HEK293 (cell line): Measurements from ENCODE around the gene DERL2.

Experiments used
- CTCF ChIA-PET: fragments of 350-600 bp; formaldehyde crosslinking; extraction: SDS; loops from one replicate; lab custom pipeline; 2021; ENCODE audit warnings: antibody characterized with exemption; lab: Yijun Ruan, JAX
- POLR2A ChIA-PET: fragments of 300-600 bp; formaldehyde crosslinking; extraction: SDS; loops from one replicate; lab custom pipeline; 2020; ENCODE audit warnings: antibody characterized with exemption, inconsistent platforms; lab: Yijun Ruan, JAX
- H3K27ac ChIP-seq: fragments of 200-500 bp; sonication (Bioruptor generic); 2 replicates; pipeline ENCODE4 v1.5.1; 2014; ENCODE audit warnings: low read depth, low read length, control low read depth, inconsistent platforms; ENCODE audit errors: extremely low read depth
- H3K36me3 ChIP-seq, 2 experiments: fragments of 200-500 bp in 1 of 2; sonication (Bioruptor generic) in 1 of 2; 1 replicate in 1 of 2; 2 replicates in 1 of 2; pipeline ENCODE4 v1.5.1; 2014 to 2017; ENCODE audit warnings: inconsistent platforms in 2 of 2, low read length in 2 of 2; ENCODE audit not compliant: control insufficient read depth in 2 of 2, insufficient read depth in 1 of 2
- H3K4me1 ChIP-seq: fragments of 200-500 bp; sonication (Bioruptor generic); 2 replicates; pipeline ENCODE4 v1.5.1; 2014; ENCODE audit warnings: mild to moderate bottlenecking, low read length, inconsistent platforms; ENCODE audit not compliant: control insufficient read depth, insufficient read depth
- H3K4me3 ChIP-seq: 2 replicates; pipeline ENCODE4 v1.5.1; 2011; ENCODE audit warnings: low read depth, mild to moderate bottlenecking, control low read depth, low read length, moderate library complexity
- H3K9me3 ChIP-seq: fragments of 200-500 bp; sonication (Bioruptor generic); 2 replicates; pipeline ENCODE4 v1.5.1; 2014; ENCODE audit warnings: low read depth, low read length, inconsistent platforms; ENCODE audit not compliant: control insufficient read depth, insufficient read depth
- BCL6B ChIP-seq: fragments of 450-650 bp; formaldehyde crosslinking; IDR thresholded peaks from 2 replicates; pipeline ENCODE4 v1.5.1; 2017; ENCODE audit warnings: missing biosample characterization, missing genetic modification characterization
- GFI1B ChIP-seq: fragments of 450-650 bp; formaldehyde crosslinking; IDR thresholded peaks from 2 replicates; pipeline ENCODE4 v1.5.1; 2016; ENCODE audit warnings: missing biosample characterization, missing genetic modification characterization
- KLF8 ChIP-seq: fragments of 450-650 bp; formaldehyde crosslinking; IDR thresholded peaks from 2 replicates; pipeline ENCODE4 v1.5.1; 2016; ENCODE audit warnings: missing biosample characterization, missing genetic modification characterization
- PATZ1 ChIP-seq: fragments of 450-650 bp; formaldehyde crosslinking; IDR thresholded peaks from 2 replicates; pipeline ENCODE4 v1.5.1; 2016; ENCODE audit warnings: missing biosample characterization, missing genetic modification characterization
- PRDM1 ChIP-seq: fragments of 450-650 bp; formaldehyde crosslinking; IDR thresholded peaks from 2 replicates; pipeline ENCODE4; 2016; ENCODE audit warnings: missing biosample characterization, missing genetic modification characterization
- ZBTB6 ChIP-seq: fragments of 450-650 bp; formaldehyde crosslinking; IDR thresholded peaks from 2 replicates; pipeline ENCODE4 v1.5.1; 2017; ENCODE audit warnings: missing biosample characterization, missing genetic modification characterization
- ZNF138 ChIP-seq: fragments of 450-650 bp; formaldehyde crosslinking; IDR thresholded peaks from 2 replicates; pipeline ENCODE4 v1.5.1; 2016; ENCODE audit warnings: missing biosample characterization, missing genetic modification characterization, borderline replicate concordance
- ZNF223 ChIP-seq: fragments of 450-650 bp; formaldehyde crosslinking; IDR thresholded peaks from 2 replicates; pipeline ENCODE4 v1.5.1; 2016; ENCODE audit warnings: missing biosample characterization, missing genetic modification characterization
- ZNF23 ChIP-seq: fragments of 450-650 bp; formaldehyde crosslinking; IDR thresholded peaks from 2 replicates; pipeline ENCODE4 v1.5.1; 2016; ENCODE audit warnings: missing biosample characterization, missing genetic modification characterization, borderline replicate concordance
- ZNF26 ChIP-seq: fragments of 450-650 bp; formaldehyde crosslinking; IDR thresholded peaks from 2 replicates; pipeline ENCODE4 v1.5.1; 2016; ENCODE audit warnings: missing biosample characterization, missing genetic modification characterization
- ZNF280D ChIP-seq: fragments of 450-650 bp; formaldehyde crosslinking; IDR thresholded peaks from 2 replicates; pipeline ENCODE4 v1.5.1; 2016; ENCODE audit warnings: missing biosample characterization, missing genetic modification characterization
- ZNF302 ChIP-seq: fragments of 450-650 bp; formaldehyde crosslinking; IDR thresholded peaks from 2 replicates; pipeline ENCODE4 v1.5.1; 2016; ENCODE audit warnings: missing biosample characterization, missing genetic modification characterization, low read depth
- ZNF423 ChIP-seq: fragments of 450-650 bp; formaldehyde crosslinking; IDR thresholded peaks from 2 replicates; pipeline ENCODE4 v1.5.1; 2016; ENCODE audit warnings: missing biosample characterization, missing genetic modification characterization
- ZNF518A ChIP-seq: fragments of 450-650 bp; formaldehyde crosslinking; conservative IDR thresholded peaks from 2 replicates; pipeline ENCODE4 v1.5.1; 2016; ENCODE audit warnings: low read depth, missing biosample characterization, missing genetic modification characterization
- ZNF629 ChIP-seq: fragments of 450-650 bp; formaldehyde crosslinking; IDR thresholded peaks from 2 replicates; pipeline ENCODE4 v1.5.1; 2017; ENCODE audit warnings: missing biosample characterization, missing genetic modification characterization
- ZNF654 ChIP-seq: fragments of 450-650 bp; formaldehyde crosslinking; IDR thresholded peaks from 2 replicates; pipeline ENCODE4 v1.5.1; 2016; ENCODE audit warnings: low read depth, missing biosample characterization, missing genetic modification characterization

The DERL2 gene

GRCh38 chr17:5514976-5515375 lies 29.0 kb upstream of the DERL2 start:
- Histone ChIP-seq H3K4me3 (no peak overlapping the region), H3K9me3 (no peaks in the 10 kb centered on the region), H3K36me3 (no peaks in the 10 kb centered on the region), H3K4me1 (no peaks in the 10 kb centered on the region), H3K27ac (no peak overlapping the region)
- no peak for TF ChIP-seq ZBTB6 (tag by site-specific recombination)
- no peak for TF ChIP-seq ZNF138 (tag by site-specific recombination)
- TF ChIP-seq KLF8 (tag by site-specific recombination): no peak
- no peak for TF ChIP-seq ZNF223 (tag by site-specific recombination)
- no peak for TF ChIP-seq ZNF629 (tag by site-specific recombination)
- TF ChIP-seq BCL6B (tag by site-specific recombination): no peak
- TF ChIP-seq ZNF302 (tag by site-specific recombination): no peak
- TF ChIP-seq PATZ1 (tag by site-specific recombination): no peak
- no peak for TF ChIP-seq ZNF280D (tag by site-specific recombination)
- no peak for TF ChIP-seq ZNF23 (tag by site-specific recombination)
- no peak for TF ChIP-seq PRDM1 (tag by site-specific recombination)
- TF ChIP-seq ZNF26 (tag by site-specific recombination): no peak
- no peak for TF ChIP-seq GFI1B
- no peak for TF ChIP-seq ZNF654
- TF ChIP-seq ZNF518A: no peak
- TF ChIP-seq ZNF423 (tag by site-specific recombination): no peak
- POLR2A ChIA-PET: interaction anchor here (2.9 kb wide), 1 partner anchor 12 kb away, joined by 10 read pairs; no protein-coding TSS in a partner anchor
- CTCF ChIA-PET: interaction anchor here (0.6 to 1.5 kb wide), 4 partner anchors 9 to 155 kb away, joined by 3 to 4 read pairs (median 4); no protein-coding TSS in a partner anchor
